Measurements from ENCODE around the gene BATF.

The BATF gene

GRCh38 chr14:75566752-75567151, 44.5 kb downstream of the BATF start:
- Histone ChIP-seq H3K9me3 (ENCODE audit: insufficient read depth, low read depth, low read length) (no peaks in the 10 kb centered on the region), H3K27ac (ENCODE audit: low read length) (no peak overlapping the region), H3K36me3 (ENCODE audit: insufficient read depth, low read depth, low read length) (no peaks in the 10 kb centered on the region), H3K4me1 (ENCODE audit: insufficient read depth, low read length) (peaks cover 2% of the 10 kb centered on the region; the same call in 1 of the 2 replicates), H3K9ac (ENCODE audit: low read depth, low read length) (no peak overlapping the region), H3K27me3 (ENCODE audit: insufficient read depth, low read length) (no peaks in the 10 kb centered on the region), H3K4me3 (ENCODE audit: low read length) (no peak overlapping the region)

GRCh38 chr14:75568140-75568539, 45.9 kb downstream of the BATF start:
- H3K36me3 ChIP-seq (ENCODE audit: insufficient read depth, low read depth, low read length): no peaks in the 10 kb centered on the region
- no peak overlapping the region for H3K4me3 ChIP-seq (ENCODE audit: low read length)
- no peak overlapping the region for H3K9ac ChIP-seq (ENCODE audit: low read depth, low read length)
- no peaks in the 10 kb centered on the region for H3K9me3 ChIP-seq (ENCODE audit: insufficient read depth, low read depth, low read length)
- no peaks in the 10 kb centered on the region for H3K27me3 ChIP-seq (ENCODE audit: insufficient read depth, low read length)
- no peak overlapping the region for H3K27ac ChIP-seq (ENCODE audit: low read length)
- peaks cover 2% of the 10 kb centered on the region; the same call in 1 of the 2 replicates for H3K4me1 ChIP-seq (ENCODE audit: insufficient read depth, low read length)

- Histone ChIP-seq H3K4me1 (ENCODE audit: insufficient read depth, low read length) (peaks cover 2% of the 10 kb centered on the region; the same call in 1 of the 2 replicates), H3K27me3 (ENCODE audit: insufficient read depth, low read length) (no peaks in the 10 kb centered on the region), H3K27ac (ENCODE audit: low read length) (no peak overlapping the region), H3K36me3 (ENCODE audit: insufficient read depth, low read depth, low read length) (no peaks in the 10 kb centered on the region), H3K9ac (ENCODE audit: low read depth, low read length) (no peak overlapping the region), H3K9me3 (ENCODE audit: insufficient read depth, low read depth, low read length) (no peaks in the 10 kb centered on the region), H3K4me3 (ENCODE audit: low read length) (no peak overlapping the region)
Observed at GRCh38 chr14:75568791-75569190, 46.5 kb downstream of the BATF start.

- no peaks in the 10 kb centered on the region for H3K9me3 ChIP-seq (ENCODE audit: insufficient read depth, low read depth, low read length)
- no peaks in the 10 kb centered on the region for H3K27me3 ChIP-seq (ENCODE audit: insufficient read depth, low read length)
Observed at GRCh38 chr14:75570797-75571196, 48.5 kb downstream of the BATF start.

GRCh38 chr14:75572104-75572503, 49.8 kb downstream of the BATF start:
- no peak overlapping the region for H3K4me3 ChIP-seq (ENCODE audit: low read length)
- H3K27ac ChIP-seq (ENCODE audit: low read length): no peak overlapping the region
- H3K27me3 ChIP-seq (ENCODE audit: insufficient read depth, low read length): no peaks in the 10 kb centered on the region
- peaks cover 2% of the 10 kb centered on the region; the same call in 1 of the 2 replicates for H3K4me1 ChIP-seq (ENCODE audit: insufficient read depth, low read length)
- H3K9ac ChIP-seq (ENCODE audit: low read depth, low read length): no peak overlapping the region
- H3K36me3 ChIP-seq (ENCODE audit: insufficient read depth, low read depth, low read length): no peaks in the 10 kb centered on the region
- no peaks in the 10 kb centered on the region for H3K9me3 ChIP-seq (ENCODE audit: insufficient read depth, low read depth, low read length)

More at GRCh38 chr14:75570797-75571196, 48.5 kb downstream of the BATF start:
- H3K36me3 ChIP-seq (ENCODE audit: insufficient read depth, low read depth, low read length): no peaks in the 10 kb centered on the region
- H3K27ac ChIP-seq (ENCODE audit: low read length): no peak overlapping the region
- no peak overlapping the region for H3K4me3 ChIP-seq (ENCODE audit: low read length)
- no peak overlapping the region for H3K9ac ChIP-seq (ENCODE audit: low read depth, low read length)
- peaks cover 2% of the 10 kb centered on the region; the same call in 1 of the 2 replicates for H3K4me1 ChIP-seq (ENCODE audit: insufficient read depth, low read length)

GRCh38 chr14:75577090-75577489, 54.8 kb downstream of the BATF start:
- Histone ChIP-seq H3K9me3 (ENCODE audit: insufficient read depth, low read depth, low read length) (no peaks in the 10 kb centered on the region), H3K27me3 (ENCODE audit: insufficient read depth, low read length) (peaks cover 16% of the 10 kb centered on the region), H3K36me3 (ENCODE audit: insufficient read depth, low read depth, low read length) (no peaks in the 10 kb centered on the region), H3K9ac (ENCODE audit: low read depth, low read length) (no peak overlapping the region), H3K4me3 (ENCODE audit: low read length) (no peak overlapping the region), H3K4me1 (ENCODE audit: insufficient read depth, low read length) (no peaks in the 10 kb centered on the region), H3K27ac (ENCODE audit: low read length) (no peak overlapping the region)

GRCh38 chr14:75577729-75578101, 55.4 kb downstream of the BATF start:
- H3K4me3 ChIP-seq (ENCODE audit: low read length): peak overlapping the region; percentile 74
- H3K9ac ChIP-seq (ENCODE audit: low read depth, low read length): peak overlapping the region; percentile 44; the same call in 1 of the 2 replicates
- H3K27ac ChIP-seq (ENCODE audit: low read length): no peak overlapping the region
- no peaks in the 10 kb centered on the region for H3K4me1 ChIP-seq (ENCODE audit: insufficient read depth, low read length)
- no peaks in the 10 kb centered on the region for H3K36me3 ChIP-seq (ENCODE audit: insufficient read depth, low read depth, low read length)
- H3K9me3 ChIP-seq (ENCODE audit: insufficient read depth, low read depth, low read length): no peaks in the 10 kb centered on the region
- peaks cover 16% of the 10 kb centered on the region for H3K27me3 ChIP-seq (ENCODE audit: insufficient read depth, low read length)

- H3K4me1 ChIP-seq (ENCODE audit: insufficient read depth, low read length): no peaks in the 10 kb centered on the region
- H3K27ac ChIP-seq (ENCODE audit: low read length): no peak within 1 kb of the TSS
- peak within 1 kb of the TSS; percentile 70; the same call in 1 of the 2 replicates for H3K9ac ChIP-seq (ENCODE audit: low read depth, low read length)
- peak within 1 kb of the TSS; percentile 74 for H3K4me3 ChIP-seq (ENCODE audit: low read length)
- H3K27me3 ChIP-seq (ENCODE audit: insufficient read depth, low read length): peaks cover 16% of the 10 kb centered on the region
- no peaks in the 10 kb centered on the region for H3K36me3 ChIP-seq (ENCODE audit: insufficient read depth, low read depth, low read length)
- H3K9me3 ChIP-seq (ENCODE audit: insufficient read depth, low read depth, low read length): no peaks in the 10 kb centered on the region
Observed at GRCh38 chr14:75578102-75578785, 56.0 kb downstream of the BATF start, which contains the start of gene FLVCR2. Gene FLVCR2 (plus strand): TSS chr14:75578620. CDS start chr14:75578973, 353 bp downstream.

GRCh38 chr14:75578786-75579337, 56.6 kb downstream of the BATF start:
- Histone ChIP-seq H3K9me3 (ENCODE audit: insufficient read depth, low read depth, low read length) (no peaks in the 10 kb centered on the region), H3K27ac (ENCODE audit: low read length) (no peak overlapping the region), H3K4me3 (ENCODE audit: low read length) (peak overlapping the region; percentile 74), H3K36me3 (ENCODE audit: insufficient read depth, low read depth, low read length) (no peaks in the 10 kb centered on the region), H3K4me1 (ENCODE audit: insufficient read depth, low read length) (no peaks in the 10 kb centered on the region), H3K9ac (ENCODE audit: low read depth, low read length) (peak overlapping the region; percentile 70; the same call in 1 of the 2 replicates), H3K27me3 (ENCODE audit: insufficient read depth, low read length) (peaks cover 16% of the 10 kb centered on the region)

- Histone ChIP-seq H3K27me3 (ENCODE audit: insufficient read depth, low read length) (peaks cover 16% of the 10 kb centered on the region), H3K36me3 (ENCODE audit: insufficient read depth, low read depth, low read length) (no peaks in the 10 kb centered on the region), H3K27ac (ENCODE audit: low read length) (no peak overlapping the region), H3K9ac (ENCODE audit: low read depth, low read length) (no peak overlapping the region), H3K4me3 (ENCODE audit: low read length) (peak overlapping the region; percentile 74), H3K4me1 (ENCODE audit: insufficient read depth, low read length) (no peaks in the 10 kb centered on the region), H3K9me3 (ENCODE audit: insufficient read depth, low read depth, low read length) (no peaks in the 10 kb centered on the region)
Observed at GRCh38 chr14:75579338-75579864, 57.1 kb downstream of the BATF start.

- Histone ChIP-seq H3K36me3 (ENCODE audit: insufficient read depth, low read depth, low read length) (no peaks in the 10 kb centered on the region), H3K4me1 (ENCODE audit: insufficient read depth, low read length) (no peaks in the 10 kb centered on the region), H3K4me3 (ENCODE audit: low read length) (0 out of 2 replicates have a peak overlapping the region, but pooled peaks have one; percentile 11), H3K27ac (ENCODE audit: low read length) (no peak overlapping the region), H3K9me3 (ENCODE audit: insufficient read depth, low read depth, low read length) (no peaks in the 10 kb centered on the region), H3K27me3 (ENCODE audit: insufficient read depth, low read length) (peaks cover 16% of the 10 kb centered on the region), H3K9ac (ENCODE audit: low read depth, low read length) (no peak overlapping the region)
Observed at GRCh38 chr14:75579882-75580281, 57.6 kb downstream of the BATF start.

GRCh38 chr14:75587388-75587787, 65.1 kb downstream of the BATF start:
- no peak overlapping the region for H3K9ac ChIP-seq (ENCODE audit: low read depth, low read length)
- H3K9me3 ChIP-seq (ENCODE audit: insufficient read depth, low read depth, low read length): peaks cover 6% of the 10 kb centered on the region
- H3K27ac ChIP-seq (ENCODE audit: low read length): no peak overlapping the region
- no peak overlapping the region for H3K4me3 ChIP-seq (ENCODE audit: low read length)
- peaks cover 9% of the 10 kb centered on the region for H3K4me1 ChIP-seq (ENCODE audit: insufficient read depth, low read length)
- no peaks in the 10 kb centered on the region for H3K36me3 ChIP-seq (ENCODE audit: insufficient read depth, low read depth, low read length)
- H3K27me3 ChIP-seq (ENCODE audit: insufficient read depth, low read length): no peaks in the 10 kb centered on the region

All from iPS-20b (cell line).